ENCODE results near the gene PTGIR. TPM values are rescaled to one million over a fixed set of nuclear protein-coding genes. Genes with fewer than 3 reads are reported as not detected.

Gene PTGIR
- polyA plus RNA-seq, 1 experiment = 27.8 TPM

DNA sequence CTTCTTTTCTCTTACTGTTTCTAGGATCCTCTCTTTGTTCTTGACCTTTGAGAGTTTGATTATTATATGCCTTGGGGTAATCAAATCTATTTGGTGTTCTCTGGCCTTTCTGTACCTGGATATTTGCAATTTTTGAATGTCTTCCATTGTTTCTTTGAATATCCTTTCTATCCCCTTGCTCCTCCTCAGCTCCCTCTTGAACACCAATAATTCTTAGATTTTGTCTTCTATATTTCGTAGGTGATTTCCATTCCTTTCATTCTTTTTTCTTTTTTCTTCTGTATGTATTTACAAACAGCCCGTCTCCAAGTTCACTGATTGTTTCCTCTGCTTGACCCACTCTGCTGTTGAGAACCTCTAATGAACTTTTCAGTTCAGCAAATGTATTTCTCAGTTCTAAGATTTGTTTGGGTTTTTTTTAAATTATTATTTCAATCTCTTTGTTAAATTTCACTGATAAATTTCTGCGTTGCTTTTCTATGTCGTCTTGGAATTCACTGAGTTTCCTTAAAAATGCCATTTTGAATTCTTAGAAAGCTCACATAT lies 26.4 kb downstream of the PTGIR start:
- TF ChIP-seq, protein P1, sequence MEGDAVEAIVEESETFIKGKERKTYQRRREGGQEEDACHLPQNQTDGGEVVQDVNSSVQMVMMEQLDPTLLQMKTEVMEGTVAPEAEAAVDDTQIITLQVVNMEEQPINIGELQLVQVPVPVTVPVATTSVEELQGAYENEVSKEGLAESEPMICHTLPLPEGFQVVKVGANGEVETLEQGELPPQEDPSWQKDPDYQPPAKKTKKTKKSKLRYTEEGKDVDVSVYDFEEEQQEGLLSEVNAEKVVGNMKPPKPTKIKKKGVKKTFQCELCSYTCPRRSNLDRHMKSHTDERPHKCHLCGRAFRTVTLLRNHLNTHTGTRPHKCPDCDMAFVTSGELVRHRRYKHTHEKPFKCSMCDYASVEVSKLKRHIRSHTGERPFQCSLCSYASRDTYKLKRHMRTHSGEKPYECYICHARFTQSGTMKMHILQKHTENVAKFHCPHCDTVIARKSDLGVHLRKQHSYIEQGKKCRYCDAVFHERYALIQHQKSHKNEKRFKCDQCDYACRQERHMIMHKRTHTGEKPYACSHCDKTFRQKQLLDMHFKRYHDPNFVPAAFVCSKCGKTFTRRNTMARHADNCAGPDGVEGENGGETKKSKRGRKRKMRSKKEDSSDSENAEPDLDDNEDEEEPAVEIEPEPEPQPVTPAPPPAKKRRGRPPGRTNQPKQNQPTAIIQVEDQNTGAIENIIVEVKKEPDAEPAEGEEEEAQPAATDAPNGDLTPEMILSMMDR (IDR thresholded peaks at IDR 0.05; ENCODE audit: insufficient read depth, low read depth, low read length) = no peak
- Histone ChIP-seq H3K36me3 (ENCODE audit: control insufficient read depth, insufficient read depth, low read length) (no peaks in the 10 kb centered on the region), H3K27me3 (ENCODE audit: control insufficient read depth, insufficient read depth, low read length) (peaks cover 1% of the 10 kb centered on the region; the same call in 1 of the 2 replicates), H3K4me3 (ENCODE audit: low read depth, low read length) (no peak overlapping the region)
- ChIA-PET POLR2A (no interaction called here), CTCF (interaction anchor here (0.9 to 1.6 kb wide), 3 partner anchors 61 to 90 kb away, joined by 3 to 5 read pairs (median 4); no protein-coding TSS in a partner anchor)
- no peak for DNase-seq (ENCODE audit: low read depth)

DNA sequence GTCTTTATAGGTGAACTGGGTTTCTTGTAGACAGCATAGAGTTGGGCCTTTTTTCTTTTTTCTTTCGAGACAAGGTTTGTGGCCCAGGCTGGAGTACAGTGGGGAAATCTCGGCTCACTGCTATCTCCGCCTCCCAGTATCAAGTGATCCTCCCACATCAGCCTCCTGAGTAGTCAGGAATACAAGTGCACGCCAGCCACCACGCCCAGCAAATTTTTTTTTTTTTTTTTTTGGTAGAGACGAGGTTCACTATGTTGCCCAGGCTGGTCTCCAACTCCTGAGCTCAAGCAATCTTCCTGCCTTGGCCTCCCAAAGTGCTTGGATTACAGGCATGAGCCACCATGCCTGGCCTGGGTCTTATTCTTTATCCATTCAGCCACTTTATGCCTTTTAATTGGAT lies 28.9 kb downstream of the PTGIR start:
- POLR2A ChIA-PET = no interaction called here
- Histone ChIP-seq H3K36me3 (ENCODE audit: control insufficient read depth, insufficient read depth, low read length) (no peaks in the 10 kb centered on the region), H3K4me3 (ENCODE audit: low read depth, low read length) (no peak overlapping the region), H3K27me3 (ENCODE audit: control insufficient read depth, insufficient read depth, low read length) (peaks cover 1% of the 10 kb centered on the region; the same call in 1 of the 2 replicates)
- CTCF ChIA-PET = no interaction called here
- DNase-seq (ENCODE audit: low read depth) = no peak
- TF ChIP-seq, protein P1 (IDR thresholded peaks at IDR 0.05; ENCODE audit: insufficient read depth, low read depth, low read length) = no peak

DNA sequence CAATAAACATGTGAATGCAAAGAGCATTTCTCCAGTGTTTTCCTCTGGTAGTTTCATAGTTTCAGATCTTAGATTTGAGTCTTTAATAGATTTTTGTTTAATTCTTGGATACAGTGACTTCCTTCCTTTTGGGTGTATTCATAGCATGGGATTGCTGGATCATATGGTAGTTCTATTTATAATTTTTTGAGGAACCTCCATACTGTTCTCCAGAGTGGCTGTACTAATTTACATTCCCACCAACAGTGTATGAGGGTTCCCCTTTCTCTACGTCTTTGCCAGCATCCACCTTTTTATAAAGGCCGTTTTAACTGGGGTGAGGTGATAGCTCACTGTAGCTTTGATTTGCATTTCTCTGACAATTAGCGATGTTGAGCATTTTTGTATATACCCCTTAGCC lies 33.0 kb downstream of the PTGIR start:
- DNase-seq (ENCODE audit: low read depth) = no peak
- CTCF ChIA-PET = interaction anchor here (1.2 kb wide), 1 partner anchor 23 kb away, joined by 5 read pairs; no protein-coding TSS in a partner anchor
- Histone ChIP-seq H3K27me3 (ENCODE audit: control insufficient read depth, insufficient read depth, low read length) (no peaks in the 10 kb centered on the region), H3K36me3 (ENCODE audit: control insufficient read depth, insufficient read depth, low read length) (no peaks in the 10 kb centered on the region), H3K4me3 (ENCODE audit: low read depth, low read length) (no peak overlapping the region)
- TF ChIP-seq, protein P1 (IDR thresholded peaks at IDR 0.05; ENCODE audit: insufficient read depth, low read depth, low read length) = no peak
- POLR2A ChIA-PET = no interaction called here

DNA sequence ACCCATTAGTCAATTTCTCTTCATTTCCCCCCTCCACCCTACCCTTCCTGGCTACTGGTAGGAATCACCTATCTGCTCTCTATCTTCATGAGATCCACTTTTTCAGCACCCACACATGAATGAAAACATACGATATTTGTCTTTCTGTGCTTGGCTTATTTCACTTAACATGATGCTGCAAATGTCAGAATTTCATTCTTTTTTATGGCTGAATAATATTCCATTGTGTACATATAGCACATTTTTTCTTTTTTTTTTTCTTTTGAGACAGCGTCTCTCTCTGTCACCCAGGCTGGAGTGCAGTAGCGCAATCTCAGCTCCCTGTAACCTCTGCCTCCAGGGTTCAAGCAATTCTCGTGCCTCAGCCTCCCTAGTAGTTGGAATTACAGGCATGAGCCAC lies 33.6 kb downstream of the PTGIR start:
- no peaks in the 10 kb centered on the region for H3K27me3 ChIP-seq (ENCODE audit: control insufficient read depth, insufficient read depth, low read length)
- POLR2A ChIA-PET = no interaction called here
- CTCF ChIA-PET = interaction anchor here (0.6 kb wide), 1 partner anchor 20 kb away, joined by 3 read pairs; no protein-coding TSS in a partner anchor
- DNase-seq (ENCODE audit: low read depth) = no peak
- H3K36me3 ChIP-seq (ENCODE audit: control insufficient read depth, insufficient read depth, low read length) = no peaks in the 10 kb centered on the region
- no peak overlapping the region for H3K4me3 ChIP-seq (ENCODE audit: low read depth, low read length)
- TF ChIP-seq, protein P1 (IDR thresholded peaks at IDR 0.05; ENCODE audit: insufficient read depth, low read depth, low read length) = no peak

DNA sequence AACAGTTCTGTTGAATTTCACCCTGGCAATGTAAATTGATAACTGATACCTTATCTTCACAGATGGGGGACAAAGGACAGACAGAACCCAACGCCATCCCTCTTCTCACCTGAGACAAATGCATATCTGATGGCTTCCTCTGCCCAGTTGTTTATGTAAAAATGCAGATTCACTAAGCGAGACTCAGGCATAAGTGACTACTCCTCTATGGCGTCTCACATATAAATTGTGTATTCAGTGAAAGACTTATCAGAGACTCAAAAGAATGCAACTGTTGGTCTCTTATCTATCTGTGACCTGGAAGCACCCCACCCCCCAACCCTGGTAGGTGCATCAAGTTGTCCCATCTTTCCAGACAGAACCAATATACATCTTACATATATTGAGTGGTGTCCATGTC lies 37.0 kb downstream of the PTGIR start:
- TF ChIP-seq, protein P1 (IDR thresholded peaks at IDR 0.05; ENCODE audit: insufficient read depth, low read depth, low read length) = no peak
- ChIA-PET CTCF (interaction anchor here (1.1 kb wide), 1 partner anchor 12 kb away, joined by 3 read pairs; no protein-coding TSS in a partner anchor), POLR2A (no interaction called here)
- H3K27me3 ChIP-seq (ENCODE audit: control insufficient read depth, insufficient read depth, low read length) = no peaks in the 10 kb centered on the region
- DNase-seq (ENCODE audit: low read depth) = no peak
- no peaks in the 10 kb centered on the region for H3K36me3 ChIP-seq (ENCODE audit: control insufficient read depth, insufficient read depth, low read length)
- H3K4me3 ChIP-seq (ENCODE audit: low read depth, low read length) = no peak overlapping the region

Data from BJ (cell line).